ENCODE measurements around the gene CASTOR2. TPM values are rescaled to one million over a fixed set of nuclear protein-coding genes. Genes with fewer than 3 reads are reported as not detected.

CASTOR2 gene
- total RNA-seq, 4 donors from 2014 or later, result 7.7 to 22.7 (median 14.3) TPM

DNA sequence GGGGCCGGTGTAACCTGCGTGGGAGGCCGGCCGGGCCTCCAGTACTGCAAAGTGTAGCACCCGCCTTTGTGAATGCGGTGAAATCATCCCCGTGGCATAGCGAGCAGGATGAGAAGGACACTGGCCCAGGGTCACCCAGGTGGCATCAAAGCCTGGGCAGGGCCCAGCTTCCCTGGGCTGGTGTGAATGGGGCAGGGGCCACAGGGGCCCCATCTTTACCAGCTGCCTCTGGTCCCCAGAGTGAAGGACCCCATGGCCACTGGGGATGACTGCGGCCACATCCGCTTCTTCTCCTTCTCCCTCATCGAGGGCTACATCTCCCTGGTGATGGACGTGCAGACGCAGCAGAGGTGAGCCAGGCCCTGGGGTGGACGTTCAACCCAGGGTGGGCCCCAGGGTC is 55.3 kb downstream of the CASTOR2 start:
- DNase-seq (ENCODE audit: low spot score) (no peak), ATAC-seq (ENCODE audit: low FRiP score) (no peak)
- TF ChIP-seq, protein P1, sequence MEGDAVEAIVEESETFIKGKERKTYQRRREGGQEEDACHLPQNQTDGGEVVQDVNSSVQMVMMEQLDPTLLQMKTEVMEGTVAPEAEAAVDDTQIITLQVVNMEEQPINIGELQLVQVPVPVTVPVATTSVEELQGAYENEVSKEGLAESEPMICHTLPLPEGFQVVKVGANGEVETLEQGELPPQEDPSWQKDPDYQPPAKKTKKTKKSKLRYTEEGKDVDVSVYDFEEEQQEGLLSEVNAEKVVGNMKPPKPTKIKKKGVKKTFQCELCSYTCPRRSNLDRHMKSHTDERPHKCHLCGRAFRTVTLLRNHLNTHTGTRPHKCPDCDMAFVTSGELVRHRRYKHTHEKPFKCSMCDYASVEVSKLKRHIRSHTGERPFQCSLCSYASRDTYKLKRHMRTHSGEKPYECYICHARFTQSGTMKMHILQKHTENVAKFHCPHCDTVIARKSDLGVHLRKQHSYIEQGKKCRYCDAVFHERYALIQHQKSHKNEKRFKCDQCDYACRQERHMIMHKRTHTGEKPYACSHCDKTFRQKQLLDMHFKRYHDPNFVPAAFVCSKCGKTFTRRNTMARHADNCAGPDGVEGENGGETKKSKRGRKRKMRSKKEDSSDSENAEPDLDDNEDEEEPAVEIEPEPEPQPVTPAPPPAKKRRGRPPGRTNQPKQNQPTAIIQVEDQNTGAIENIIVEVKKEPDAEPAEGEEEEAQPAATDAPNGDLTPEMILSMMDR (IDR thresholded peaks at IDR 0.05), result no peak

DNA sequence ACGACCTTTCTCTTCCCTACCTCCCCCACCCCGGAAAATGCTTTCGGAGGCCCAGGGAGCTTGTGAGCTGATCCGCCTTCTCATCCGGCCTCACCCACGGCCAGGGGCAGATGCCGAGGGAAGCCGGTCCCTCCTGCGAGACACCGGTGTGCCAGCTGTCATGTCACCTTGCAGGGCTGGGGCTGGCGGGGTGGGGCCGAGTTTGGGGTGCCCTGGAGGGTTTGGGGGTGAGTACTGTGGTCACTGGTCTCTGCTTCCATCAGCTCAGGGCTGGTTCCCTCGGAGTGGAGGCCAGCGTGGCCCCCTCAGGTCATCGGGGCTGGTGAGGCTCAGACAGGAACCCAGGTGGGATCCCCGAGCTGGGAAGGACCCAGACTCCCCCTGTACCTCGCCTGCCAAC is 60.4 kb downstream of the CASTOR2 start:
- ATAC-seq (ENCODE audit: low FRiP score) (no peak), DNase-seq (ENCODE audit: low spot score) (no peak)
- TF ChIP-seq, protein P1 (IDR thresholded peaks at IDR 0.05), result no peak

DNA sequence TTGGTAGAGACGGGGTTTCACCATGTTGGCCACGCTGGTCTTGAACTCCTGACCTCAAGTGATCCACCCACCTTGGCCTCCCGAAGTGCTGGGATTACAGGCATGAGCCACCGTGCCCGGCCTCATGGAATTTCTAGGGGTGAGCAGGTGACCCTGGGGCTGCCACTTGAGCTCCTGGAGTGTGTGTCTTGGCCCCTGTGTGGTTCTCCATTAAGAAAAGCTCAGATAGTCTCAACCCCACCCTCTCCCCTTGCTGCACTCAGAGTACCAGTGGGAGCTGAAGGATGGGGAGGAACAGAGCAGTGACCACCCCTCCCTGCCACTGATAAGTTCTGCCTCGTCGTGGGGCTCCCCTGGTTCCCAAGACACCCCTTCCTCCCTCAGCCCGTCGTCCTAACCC is 63.8 kb downstream of the CASTOR2 start:
- DNase-seq (ENCODE audit: low spot score), result no peak
- ATAC-seq (ENCODE audit: low FRiP score), result no peak
- TF ChIP-seq, protein P1 (IDR thresholded peaks at IDR 0.05), result no peak

DNA sequence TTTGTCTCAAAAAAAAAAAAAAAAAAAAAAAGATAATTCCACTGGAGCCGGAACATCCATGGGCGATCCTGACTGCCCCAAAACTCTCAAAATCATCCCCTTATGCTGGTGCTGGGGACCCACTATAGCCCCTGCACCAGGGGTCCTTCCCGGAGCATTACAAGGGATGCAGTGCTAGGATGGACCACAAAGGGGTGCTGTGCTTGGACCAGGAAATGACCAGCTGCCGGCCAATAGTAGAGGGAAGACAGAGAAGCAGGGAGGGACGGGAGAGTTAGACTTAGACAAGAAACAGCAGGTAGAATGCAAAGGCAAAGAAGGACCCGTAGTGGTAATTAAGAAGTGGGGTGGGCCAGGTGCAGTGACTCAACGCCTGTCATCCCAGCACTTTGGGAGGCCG is 68.6 kb downstream of the CASTOR2 start:
- TF ChIP-seq, protein P1 (IDR thresholded peaks at IDR 0.05), result no peak
- no peak for ATAC-seq (ENCODE audit: low FRiP score)
- DNase-seq (ENCODE audit: low spot score), result no peak

DNA sequence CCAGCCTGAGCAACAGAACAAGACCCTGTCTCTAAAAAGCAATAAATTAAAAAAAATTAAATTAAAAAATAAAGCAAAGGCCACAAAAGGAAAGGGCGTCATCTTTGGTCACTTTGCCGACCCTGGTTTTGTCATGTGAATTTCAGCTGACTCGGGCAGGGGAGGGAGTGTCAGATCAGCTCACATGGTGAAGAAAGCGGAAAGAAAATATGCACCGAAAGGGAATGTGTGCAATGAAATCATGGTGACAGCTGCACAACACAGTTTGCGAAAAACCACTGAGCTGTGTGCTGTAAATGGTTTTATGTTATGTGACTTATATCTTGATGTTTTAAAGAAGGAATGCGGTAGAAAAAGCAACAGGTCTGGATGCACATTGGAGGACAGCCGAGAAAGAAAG is 69.3 kb downstream of the CASTOR2 start:
- DNase-seq (ENCODE audit: low spot score), result no peak
- TF ChIP-seq, protein P1 (IDR thresholded peaks at IDR 0.05), result no peak
- no peak for ATAC-seq (ENCODE audit: low FRiP score)

DNA sequence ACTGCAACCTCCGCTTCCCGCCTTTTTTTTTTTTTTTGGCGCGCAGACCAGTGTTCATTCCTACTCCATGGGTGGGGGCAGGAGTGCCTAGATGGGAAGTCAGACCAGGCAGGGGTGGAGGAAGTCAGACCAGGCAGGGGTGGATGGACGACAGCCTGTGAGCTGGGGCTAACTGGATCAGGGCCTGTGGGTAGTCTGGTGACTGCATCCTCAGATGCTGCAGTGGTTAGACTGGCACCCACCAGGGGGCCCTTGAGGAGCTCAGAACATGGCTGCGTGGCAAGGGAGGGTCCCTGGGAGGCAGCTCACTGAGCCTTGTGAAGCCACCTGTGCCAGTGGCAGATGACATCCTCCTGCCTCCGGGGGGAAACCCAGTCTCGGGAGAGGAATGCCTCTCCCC is 74.0 kb downstream of the CASTOR2 start:
- DNase-seq (ENCODE audit: low spot score) (no peak), ATAC-seq (ENCODE audit: low FRiP score) (no peak)
- TF ChIP-seq, protein P1 (IDR thresholded peaks at IDR 0.05), result no peak

DNA sequence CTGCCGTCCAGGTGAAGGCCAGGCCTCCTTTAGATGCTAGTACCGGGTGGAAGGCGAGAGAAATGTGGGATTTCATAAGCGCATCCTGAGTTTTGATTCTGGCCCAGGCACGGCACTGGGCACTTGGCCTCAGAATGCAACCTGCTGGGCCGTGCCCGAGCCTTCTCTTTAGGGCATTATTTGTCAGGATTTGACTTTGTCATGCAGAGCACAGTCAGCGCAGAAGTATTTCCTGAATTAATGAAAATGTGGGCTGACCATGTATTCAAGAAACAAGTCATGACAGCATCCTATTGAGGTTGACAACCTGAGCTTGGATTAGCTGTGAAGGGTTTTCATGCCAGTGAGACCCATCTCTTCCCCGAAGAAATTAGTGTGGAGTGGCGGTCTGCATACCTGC is 74.7 kb downstream of the CASTOR2 start:
- ATAC-seq (ENCODE audit: low FRiP score) (no peak), DNase-seq (ENCODE audit: low spot score) (no peak)
- TF ChIP-seq, protein P1 (IDR thresholded peaks at IDR 0.05), result no peak

Measured in omental fat pad (tissue), 4 donors.